HG03460 (cell line): Measurements from ENCODE around the gene COA4.
"Not testable (repeated sequence)": the region's sequence is repeated elsewhere in the genome, so short reads cannot be mapped to it uniquely, and the experiment has no call there.

Experiments used
- ATAC-seq: cut with Tn5 transposase; IDR thresholded peaks from one replicate; pipeline ENCODE4 v1.9.1; 2021; ENCODE audit not compliant: unreplicated experiment

The COA4 gene

DNA sequence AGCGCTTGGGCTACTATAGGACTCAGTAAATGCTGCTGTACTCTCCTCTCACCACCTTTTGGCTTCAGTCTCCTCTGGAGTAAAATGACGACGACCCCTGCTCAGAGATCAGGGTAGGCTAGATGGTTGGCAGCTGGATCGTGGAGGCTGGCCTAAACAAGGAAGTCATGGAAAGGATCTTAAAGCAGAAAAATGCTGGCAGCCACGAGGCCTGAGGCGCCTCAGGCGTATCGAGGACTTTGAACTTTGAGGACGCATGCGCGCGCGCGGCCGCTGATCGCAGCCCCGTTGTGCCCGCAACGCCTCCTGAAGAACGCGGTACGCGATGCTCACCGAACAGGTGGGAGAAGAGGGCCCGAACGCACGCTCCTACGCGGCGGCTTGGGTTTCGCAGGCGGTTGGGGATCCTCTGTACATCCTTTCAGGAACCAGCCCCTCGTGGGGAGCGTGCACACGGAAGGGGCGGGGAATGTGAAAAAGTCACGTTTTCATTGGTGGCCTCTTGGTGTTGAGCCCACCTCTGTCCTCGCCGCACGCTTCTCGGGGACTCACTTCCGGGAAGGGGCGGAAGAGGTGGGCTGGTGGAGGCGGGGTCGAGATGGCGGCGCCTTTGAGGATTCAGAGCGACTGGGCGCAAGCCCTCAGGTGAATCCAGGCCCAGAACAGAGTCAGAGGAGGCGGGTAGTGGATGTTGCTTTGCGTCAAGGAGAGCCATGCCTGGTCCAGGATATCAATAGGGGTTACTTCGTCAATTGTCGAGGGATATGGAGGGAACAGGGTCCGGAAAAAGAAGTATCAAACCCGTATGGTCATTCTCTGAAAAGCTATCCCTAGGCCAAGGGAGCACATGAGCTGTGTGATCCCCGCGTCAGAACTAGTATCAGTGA is at the start of gene COA4, which contains the start of gene PAAF1:
TSS of gene COA4 (minus strand) at position 423 of the 887 bp plus-strand sequence. CDS start 3,468 bp downstream, outside the sequence.
TSS of gene PAAF1 (plus strand) at position 576 of the 887 bp plus-strand sequence. CDS start at position 599, 23 bp downstream.
- ATAC-seq: peak; percentile 95

DNA sequence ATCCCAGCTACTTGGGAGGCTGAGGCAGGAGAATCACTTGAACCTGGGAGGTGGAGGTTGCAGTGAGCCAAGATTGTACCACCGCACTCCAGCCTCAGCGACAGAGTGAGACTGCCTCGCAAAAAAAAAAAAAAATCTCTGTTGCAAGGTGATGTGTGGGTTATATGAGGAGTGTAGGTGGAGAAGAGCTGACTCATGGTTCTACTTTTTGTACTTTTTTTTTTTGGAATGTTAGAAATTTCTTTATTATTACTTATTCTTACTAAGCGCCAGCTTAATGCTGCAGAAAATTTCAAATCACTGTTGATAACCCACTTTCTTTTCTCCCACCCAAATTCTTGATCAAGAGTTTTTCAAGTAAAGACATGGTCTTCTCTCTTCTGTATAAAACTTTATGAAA is 44.5 kb upstream of the COA4 start:
- no peak for ATAC-seq

DNA sequence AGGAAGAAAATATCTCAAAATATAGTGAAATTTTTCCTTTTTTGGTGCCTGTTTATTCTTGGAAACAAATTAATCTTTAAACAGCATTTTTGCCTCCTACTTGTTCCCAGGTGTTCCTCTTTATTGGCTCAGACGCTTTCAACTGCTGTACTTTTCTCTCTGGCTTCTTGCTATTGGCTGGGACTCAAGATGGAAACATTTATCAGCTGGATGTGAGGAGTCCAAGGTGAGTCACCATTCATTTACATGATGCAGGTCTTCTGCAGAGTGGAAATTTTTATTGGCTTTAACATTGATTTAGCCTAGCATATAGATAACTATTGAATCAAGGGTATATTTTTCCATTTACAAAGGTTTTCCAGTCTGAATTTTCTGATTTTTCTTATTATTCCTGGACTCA is 39.8 kb upstream of the COA4 start:
- ATAC-seq: no peak

DNA sequence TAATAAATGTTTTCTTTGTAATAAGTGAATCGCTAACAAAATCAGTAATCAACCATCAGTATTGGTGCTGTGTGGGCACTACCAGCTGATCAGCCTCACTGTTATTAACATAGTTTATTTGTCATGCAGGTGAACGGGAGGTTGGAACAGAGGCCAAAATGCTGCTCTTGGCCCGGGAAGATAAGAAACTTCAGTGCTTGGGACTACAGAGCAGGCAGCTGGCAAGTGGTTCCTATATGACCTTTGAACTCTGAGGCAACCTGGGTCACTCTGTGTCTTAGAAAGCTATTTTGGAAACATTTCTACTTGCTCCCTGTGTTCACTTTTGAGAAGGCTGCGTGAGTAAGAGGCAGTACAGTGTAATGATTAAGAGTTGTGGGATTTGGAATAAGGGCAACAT is 37.6 kb upstream of the COA4 start:
- ATAC-seq: no peak

DNA sequence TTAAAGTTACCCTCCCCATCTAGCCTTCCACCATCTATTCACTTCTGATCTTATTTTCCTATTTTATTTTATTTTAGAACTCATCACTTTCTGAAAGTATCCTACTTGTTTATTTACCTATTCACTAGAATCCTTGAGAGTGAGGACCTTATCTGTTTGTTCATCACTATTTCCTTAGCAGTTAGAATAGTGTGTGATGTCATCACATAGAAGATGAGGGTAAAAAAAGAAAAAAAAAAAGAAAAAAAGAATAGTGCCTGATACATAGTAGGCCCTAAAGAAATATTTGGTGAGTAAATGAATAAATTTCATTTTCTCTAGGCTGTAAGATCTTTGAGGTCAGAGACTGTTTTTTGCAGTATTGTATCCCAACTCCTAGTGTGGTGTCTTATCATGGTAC is 36.8 kb upstream of the COA4 start:
- ATAC-seq: no peak

DNA sequence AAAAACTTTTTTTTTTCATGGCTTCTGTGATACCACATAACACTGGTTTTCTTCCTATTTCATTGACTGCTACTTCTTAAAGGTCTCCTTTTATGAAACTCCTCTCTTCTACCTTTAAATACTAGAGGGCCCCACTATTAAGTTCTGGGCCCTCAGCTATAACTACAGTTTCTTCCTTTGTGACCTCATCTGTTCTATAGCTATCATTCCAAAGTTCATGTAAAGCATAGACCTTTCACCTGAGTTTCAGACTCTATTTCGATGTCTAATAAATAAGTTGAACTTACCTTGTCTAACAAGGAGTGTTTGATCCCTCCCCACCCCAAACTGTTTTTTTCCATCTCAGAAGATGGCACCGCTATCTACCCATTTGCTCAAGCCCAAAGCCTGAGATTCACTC is 35.4 kb upstream of the COA4 start:
- no peak for ATAC-seq

DNA sequence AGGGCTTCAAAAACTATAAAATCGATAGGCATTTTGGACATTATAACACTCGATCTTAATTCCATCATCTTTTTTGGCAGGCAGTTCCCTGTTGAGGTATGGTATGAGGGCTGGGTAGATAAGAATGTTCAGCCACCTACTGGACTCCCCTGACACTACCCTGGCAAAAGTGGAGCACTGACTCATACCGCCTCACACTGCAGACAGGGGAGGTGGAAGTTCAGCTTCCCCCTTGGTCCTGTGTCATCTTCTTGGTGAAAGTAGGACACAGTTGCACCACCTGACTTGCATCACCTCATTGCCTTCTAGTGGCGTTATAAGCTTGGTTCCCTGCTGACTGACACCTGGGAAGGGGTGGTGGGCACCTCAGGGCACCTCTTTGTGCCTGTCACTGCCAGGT is 30.5 kb upstream of the COA4 start:
- ATAC-seq: no peak

DNA sequence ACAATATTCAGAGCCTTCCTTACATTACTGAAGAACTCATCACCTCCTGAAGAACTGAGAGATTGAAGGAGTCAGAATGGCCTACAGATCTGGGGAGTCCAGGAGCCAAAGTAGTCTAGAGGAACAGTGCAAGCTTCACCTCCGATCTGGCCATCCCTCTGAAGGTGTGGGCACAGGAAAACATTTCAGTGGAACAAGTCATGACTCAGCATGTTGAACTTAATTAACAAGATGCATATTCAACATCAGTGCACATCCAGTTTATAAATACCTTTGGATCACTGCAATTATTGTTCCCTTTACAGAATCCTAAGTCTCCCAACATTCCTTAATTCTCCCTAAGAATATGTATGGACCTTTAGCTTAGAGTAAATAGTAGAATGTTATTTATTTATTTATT is 25.7 kb upstream of the COA4 start:
- ATAC-seq: no peak

DNA sequence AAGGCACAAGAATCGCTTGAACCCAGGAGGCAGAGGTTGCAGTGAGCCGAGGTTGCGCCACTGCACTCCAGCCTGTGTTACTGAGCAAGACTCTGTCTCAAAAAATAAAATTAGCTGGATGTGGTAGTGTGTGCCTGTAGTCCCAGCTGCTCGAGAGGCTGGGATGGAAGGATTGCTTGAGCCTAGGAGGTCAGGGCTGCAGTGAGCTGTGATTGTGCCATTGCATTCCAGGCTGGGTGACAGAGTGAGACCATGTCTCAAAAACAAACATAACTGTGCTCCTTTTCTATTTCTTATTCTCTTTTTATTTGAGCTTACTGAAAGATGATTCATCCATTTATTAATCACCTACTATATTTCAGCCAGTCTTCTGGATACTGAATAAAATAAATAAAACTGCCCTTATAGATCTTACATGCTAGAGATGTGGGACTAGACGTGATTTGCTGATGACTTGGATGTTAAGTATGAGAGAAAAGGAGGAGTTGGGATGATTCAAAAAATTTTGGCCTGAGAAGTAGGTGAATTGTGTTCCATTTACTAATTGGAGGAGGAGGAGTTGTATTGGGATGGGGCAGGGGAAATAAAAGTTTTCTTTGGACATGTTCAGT is 18.2 kb upstream of the COA4 start:
- no peak for ATAC-seq

DNA sequence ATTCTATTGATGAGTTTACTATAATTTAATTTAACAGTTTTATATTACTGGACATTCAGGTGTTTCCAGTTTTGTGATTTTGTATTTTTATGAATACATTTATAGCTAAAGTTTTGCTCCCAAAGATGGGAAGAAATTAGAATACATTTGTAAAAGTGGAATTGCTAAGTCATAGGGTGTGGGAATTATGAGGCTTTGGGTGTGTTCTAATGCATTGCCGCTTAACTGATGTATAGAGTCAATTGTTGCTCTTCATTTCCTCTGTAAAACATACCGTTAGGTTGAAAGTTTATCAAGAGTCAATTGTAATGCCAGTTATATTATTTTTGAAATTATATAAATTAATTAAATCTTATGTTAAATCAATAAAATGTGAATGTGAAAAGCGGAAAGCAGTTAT is 16.4 kb upstream of the COA4 start:
- no peak for ATAC-seq

DNA sequence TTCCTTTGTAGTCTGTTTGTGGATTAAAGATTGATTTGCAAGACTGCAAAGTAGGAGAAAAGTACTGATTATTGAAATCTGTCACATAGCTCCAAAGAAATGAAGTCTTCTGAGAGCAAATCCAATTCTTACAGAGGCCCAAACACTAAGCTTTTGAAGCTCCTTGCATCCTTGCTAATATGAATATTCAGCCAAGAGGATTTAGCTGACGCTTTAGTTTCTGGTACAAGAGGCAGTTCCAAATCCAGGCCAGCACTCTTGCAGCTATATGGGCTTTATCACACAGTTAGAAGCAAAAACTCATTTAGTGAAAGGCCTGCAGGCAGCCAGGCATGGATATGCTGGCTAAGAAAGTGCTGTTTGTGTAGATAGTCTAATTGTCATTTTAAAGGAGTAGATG is 12.9 kb upstream of the COA4 start:
- ATAC-seq: no peak

DNA sequence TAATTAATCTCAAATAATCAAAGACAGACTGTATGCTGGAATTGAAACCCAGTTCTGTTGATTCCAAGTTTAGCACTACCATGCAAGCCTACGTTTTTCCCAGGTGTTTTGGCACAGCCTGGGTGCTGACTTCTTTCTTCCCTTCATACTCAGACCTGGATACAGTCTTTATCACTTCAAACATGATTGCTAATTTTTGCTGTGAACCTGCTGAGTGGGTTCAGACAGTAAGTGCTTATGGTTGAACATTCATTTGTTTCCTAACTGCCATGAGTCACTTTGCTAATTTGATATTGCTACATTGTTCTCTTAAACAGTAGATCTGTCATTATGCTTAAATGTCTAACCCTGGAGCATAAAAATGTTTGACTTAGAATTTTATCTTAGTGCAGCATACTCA is 12.4 kb upstream of the COA4 start:
- ATAC-seq: no peak

DNA sequence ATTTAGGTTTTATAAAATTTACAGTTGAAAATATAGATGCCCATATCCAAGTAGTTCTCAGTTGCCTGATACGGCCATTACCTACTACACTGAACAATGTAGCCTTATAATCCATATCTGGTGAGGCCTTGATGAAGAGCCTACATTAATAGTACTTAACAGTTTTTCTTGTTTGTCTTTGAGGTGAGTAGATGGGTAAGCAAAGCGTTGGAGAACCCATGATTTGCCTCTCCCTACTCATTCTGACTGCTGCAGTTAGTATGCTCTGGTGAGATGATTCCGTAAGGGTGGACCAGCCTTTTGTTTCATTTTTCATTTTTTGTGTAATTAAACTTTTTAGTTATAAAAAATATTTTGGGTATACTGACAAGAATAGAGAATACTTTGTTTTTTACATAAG is 11.6 kb upstream of the COA4 start:
- no peak for ATAC-seq

DNA sequence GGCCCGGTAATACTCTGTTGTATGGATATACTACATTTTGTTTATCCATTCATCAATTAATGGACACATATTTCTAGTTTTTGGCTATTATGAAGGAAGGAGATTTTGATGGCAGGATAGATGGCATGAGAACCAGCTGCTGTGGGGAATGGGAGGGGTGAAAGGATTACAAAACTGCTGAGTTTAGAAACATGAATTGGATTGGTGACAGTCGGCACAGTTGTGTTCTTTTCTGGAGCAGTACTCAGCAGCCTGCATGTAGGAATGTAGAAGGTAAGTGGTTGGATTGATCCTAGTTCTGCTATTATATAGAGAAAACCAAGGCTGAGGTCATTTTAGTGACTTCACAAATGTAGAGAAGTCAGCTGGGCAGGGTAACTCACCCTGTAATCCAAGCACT is 7.2 kb upstream of the COA4 start:
- ATAC-seq: no peak

DNA sequence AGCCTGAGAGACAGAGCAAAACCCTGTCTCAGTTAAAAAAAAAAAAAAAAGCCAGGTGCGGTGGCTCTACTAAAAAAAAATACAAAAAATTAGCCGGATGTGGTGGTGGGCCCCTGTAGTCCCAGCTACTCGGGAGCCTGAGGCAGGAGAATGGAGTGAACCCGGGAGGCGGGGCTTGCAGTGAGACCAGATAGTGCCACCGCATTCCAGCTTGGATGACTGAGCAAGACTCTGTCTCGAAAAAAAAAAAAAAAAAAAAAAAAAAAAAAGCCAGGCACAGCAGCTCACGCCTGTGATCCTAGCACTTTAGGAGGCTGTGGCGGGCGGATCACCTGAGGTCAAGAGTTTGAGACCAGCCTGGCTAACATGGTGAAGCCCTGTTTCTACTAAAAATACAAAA is 3.8 kb upstream of the COA4 start:
- not testable (repeated sequence) for ATAC-seq

DNA sequence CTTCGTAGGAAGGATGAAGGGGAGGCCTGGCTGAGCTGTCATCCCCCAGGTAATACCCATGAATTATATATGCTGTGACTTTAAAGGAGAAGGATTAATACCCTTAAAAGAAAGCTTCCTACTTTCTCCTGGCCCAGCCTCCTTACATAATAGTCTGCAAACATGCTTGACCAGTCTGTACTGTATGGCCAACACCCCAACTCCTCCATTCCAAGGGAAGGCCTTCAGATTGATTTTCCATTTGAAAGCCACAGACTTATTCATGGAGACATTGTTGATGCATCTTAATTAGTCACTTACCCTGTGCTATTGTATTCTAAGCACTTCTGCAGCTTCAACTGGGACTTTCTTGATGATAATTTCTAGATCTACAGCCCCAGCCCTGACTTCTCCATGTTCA is 2.1 kb upstream of the COA4 start:
- ATAC-seq: no peak

DNA sequence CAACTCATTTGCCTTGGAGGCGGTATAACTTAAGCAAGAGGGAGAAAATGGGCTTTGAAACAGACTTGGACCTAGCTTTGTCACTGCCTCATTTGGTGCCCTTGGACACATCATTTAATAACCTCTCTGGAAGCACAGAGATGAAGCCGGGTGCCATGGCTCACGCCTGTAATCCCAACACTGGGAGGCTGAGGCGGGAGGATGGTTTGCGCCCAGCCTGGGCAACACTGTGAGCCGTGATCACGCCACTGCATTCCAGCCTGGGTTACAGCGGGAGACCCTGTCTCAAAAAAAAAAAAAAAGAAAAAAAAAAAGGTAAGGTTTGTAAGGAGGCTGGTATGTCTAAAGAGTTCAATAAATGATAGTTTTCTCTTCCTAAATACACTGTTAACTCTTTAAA is 806 bp downstream of the COA4 start:
- no peak for ATAC-seq

DNA sequence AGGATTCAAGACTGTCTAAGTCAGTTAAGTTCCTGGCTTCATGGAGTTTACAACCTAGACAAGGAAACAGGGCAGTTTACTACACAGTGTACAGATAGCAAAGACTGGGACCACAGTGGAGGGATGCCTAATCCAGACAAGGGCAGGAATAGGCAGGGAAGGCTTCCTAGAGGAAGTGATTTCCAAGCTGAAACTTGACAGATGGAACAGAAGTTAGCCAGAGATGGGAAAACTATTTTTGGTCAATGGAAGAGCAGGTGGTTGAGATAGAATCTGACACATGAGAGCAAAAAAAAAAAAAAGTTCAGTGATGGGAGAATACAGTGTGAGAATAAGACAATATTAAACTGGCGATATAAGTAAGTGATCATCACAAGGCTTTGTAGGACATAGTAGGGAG is 1.3 kb downstream of the COA4 start:
- ATAC-seq: no peak

DNA sequence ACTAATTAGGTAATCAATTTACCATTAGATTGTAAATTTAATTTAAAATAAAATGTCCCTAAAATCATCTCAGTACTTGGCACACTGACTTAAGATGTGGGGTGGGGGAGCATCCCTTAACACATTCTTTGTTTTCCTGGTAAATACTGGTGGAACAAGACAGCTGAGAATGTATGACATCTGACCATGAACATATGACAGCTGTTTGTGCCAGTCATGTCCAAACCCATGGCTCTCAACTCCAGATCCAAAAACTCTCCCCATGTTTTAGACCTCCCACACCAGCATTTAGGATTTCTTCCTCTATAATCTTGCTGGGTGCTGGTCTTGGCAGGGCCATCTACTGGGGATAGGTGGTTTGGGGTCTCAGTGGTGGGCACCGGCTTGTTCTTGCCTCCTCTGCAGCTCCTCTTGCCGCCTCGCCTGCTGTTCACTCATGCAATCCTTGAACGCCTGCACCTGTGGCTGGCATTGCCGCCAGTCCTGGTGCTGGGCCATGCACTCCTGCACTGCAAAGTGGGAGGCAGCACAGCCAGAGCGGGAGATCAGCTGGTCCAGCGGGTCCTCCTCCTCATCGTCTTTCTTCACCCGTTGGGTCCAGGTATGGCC is 3.8 kb downstream of the COA4 start:
- no peak for ATAC-seq

DNA sequence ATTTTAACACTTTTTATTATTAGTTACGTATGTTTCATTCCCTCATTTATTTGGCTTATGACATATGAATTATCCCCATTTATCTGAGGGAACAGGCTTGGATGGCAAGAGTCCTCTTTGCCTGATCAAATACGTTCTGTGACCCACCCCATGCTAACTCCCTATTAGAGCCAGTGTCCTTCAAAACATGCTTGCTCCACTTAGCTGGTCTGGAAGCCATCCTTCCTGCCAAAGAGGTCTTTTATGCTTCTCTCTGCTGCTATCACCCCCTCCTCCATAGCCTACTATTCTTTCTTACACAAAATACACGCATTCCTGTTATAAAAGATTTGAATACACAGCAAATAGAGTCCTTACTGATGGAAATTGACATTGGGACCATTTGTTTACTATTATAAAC is 6.4 kb downstream of the COA4 start:
- ATAC-seq: no peak

DNA sequence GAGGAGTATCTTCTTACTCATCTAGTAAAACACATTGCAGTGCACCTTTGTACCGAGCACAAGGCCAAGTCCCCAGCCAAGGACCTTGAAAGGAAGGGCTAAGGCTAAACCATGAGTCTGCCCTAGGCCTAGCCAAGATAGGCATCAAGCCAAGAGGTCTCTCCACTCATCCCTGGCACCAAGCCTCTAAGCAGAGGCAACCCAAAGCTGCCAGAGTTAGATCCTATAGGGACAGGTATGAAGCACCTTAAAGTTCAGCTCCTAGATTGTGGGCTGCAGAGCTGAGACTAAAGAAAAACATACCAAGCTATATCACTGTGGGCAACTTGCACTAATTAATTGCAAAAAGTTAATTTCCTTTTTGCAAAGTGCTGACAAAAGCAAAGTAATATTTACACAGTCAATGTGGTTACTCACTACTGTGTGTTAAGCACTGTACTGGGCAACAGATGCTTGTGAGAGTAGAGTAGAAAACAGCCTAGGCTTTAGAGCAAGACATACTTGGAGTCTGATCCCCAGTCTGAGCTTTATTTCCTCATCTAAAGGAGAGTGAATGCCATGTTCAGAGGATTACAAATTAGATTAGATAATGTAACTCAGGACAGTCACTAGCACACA is 7.2 kb downstream of the COA4 start:
- no peak for ATAC-seq

DNA sequence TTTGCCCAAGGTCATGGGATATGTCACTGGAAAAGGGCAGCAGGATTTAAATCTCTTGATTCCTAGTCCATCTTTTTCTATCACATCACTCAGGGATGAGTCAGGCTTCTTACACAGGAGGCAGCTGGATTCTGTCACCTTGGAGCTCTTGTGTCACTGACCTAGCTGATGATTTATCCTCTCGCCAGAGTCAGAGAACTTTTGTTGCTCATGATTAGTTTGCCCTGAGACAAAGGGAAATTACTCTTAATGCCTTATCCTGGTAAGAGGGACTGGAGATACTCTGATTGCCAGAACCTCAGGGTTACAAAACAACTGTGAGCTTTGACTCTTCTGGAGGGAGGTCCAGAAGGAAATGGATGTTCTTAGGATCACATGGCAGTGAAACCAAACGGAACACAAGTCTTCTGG is 10.1 kb downstream of the COA4 start:
- no peak for ATAC-seq
